ENCODE results near the gene TECTA. TPM values are rescaled to one million over a fixed set of nuclear protein-coding genes. Genes with fewer than 3 reads are reported as not detected.
"Not testable (repeated sequence)": the region's sequence is repeated elsewhere in the genome, so short reads cannot be mapped to it uniquely, and the experiment has no call there.

TECTA gene
- total RNA-seq, 6 experiments from 2014 or later = 0.11 to 0.40 (median 0.16) TPM

DNA sequence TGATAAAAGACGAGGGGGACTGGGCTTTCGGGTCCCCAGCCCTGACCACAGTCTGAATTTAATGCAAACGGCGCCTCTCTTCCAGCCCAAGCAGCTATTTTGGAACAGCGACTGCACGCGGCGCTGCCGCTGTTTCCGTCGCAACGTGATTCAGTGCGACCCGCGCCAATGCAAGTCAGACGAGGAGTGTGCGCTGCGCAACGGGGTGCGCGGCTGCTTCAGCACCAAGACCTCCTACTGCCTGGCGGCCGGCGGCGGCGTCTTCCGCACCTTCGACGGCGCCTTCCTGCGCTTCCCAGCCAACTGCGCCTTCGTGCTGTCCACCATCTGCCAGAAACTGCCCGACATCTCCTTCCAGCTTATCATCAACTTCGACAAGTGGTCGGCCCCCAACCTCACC, 56.7 kb downstream of the TECTA start:
- no peaks in the 10 kb centered on the region for H3K4me1 Mint-ChIP-seq (ENCODE audit: low read depth)
- TF ChIP-seq, protein P1, sequence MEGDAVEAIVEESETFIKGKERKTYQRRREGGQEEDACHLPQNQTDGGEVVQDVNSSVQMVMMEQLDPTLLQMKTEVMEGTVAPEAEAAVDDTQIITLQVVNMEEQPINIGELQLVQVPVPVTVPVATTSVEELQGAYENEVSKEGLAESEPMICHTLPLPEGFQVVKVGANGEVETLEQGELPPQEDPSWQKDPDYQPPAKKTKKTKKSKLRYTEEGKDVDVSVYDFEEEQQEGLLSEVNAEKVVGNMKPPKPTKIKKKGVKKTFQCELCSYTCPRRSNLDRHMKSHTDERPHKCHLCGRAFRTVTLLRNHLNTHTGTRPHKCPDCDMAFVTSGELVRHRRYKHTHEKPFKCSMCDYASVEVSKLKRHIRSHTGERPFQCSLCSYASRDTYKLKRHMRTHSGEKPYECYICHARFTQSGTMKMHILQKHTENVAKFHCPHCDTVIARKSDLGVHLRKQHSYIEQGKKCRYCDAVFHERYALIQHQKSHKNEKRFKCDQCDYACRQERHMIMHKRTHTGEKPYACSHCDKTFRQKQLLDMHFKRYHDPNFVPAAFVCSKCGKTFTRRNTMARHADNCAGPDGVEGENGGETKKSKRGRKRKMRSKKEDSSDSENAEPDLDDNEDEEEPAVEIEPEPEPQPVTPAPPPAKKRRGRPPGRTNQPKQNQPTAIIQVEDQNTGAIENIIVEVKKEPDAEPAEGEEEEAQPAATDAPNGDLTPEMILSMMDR (IDR thresholded peaks at IDR 0.05) = no peak
- H3K9me3 Mint-ChIP-seq = no peaks in the 10 kb centered on the region; the same call in 1 of the 2 replicates
- no peak overlapping the region for H3K4me3 Mint-ChIP-seq
- H3K27ac Mint-ChIP-seq = no peak overlapping the region
- H3K27me3 Mint-ChIP-seq (ENCODE audit: insufficient read depth) = peaks cover 14% of the 10 kb centered on the region
- H3K36me3 Mint-ChIP-seq (ENCODE audit: low read depth) = no peaks in the 10 kb centered on the region
- no peak for DNase-seq

DNA sequence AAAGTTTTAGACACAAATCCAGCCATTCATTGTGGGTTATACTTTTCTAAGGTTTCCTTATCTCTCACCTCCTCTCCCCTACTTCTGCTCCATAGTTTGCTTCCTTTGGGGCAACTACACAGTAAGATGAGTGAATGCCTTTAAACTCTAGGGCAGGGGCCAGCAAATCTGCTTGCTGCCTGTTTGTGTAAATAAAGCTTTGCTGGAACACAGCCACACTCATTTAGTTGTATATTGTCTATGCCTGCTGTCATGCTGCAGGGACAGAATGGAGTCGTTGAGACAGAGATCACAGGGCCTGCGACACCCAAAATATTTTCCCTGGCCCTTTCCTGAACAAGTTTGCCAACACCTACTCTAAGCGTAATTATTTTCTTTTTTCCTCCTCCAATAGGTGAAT, 58.7 kb downstream of the TECTA start:
- Mint-ChIP-seq H3K36me3 (ENCODE audit: low read depth) (no peaks in the 10 kb centered on the region), H3K4me3 (no peak overlapping the region), H3K9me3 (no peaks in the 10 kb centered on the region; the same call in 1 of the 2 replicates), H3K27me3 (ENCODE audit: insufficient read depth) (peaks cover 12% of the 10 kb centered on the region), H3K27ac (no peak overlapping the region), H3K4me1 (ENCODE audit: low read depth) (no peaks in the 10 kb centered on the region)
- DNase-seq = no peak
- TF ChIP-seq, protein P1 (IDR thresholded peaks at IDR 0.05) = no peak

DNA sequence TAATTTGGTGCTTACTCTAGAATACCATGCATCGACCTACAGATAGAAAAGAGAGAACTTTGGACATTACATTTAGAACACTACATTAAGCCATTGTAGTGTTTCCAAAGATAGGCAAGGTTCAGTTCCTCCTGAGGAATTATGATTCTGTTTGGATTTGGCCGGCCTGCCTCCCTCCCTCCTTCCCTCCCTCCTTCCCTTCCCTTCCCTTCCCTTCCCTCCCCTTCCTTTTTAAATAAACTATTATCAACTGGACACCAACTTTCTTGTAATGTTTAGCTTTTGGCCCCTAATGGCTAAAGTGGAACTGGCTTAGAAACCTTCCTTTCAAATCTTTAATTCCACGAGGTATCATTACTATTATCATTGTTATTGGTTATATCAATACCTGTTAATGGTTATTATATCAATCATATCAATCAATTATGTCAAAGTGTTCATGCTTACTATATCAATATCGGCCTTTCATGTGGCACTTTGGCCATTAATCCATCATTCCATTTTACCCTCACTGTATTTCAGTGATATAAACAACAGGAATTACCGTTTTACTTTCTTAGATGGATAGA, 60.4 kb downstream of the TECTA start:
- TF ChIP-seq, protein P1 (IDR thresholded peaks at IDR 0.05) = no peak
- no peaks in the 10 kb centered on the region for H3K4me1 Mint-ChIP-seq (ENCODE audit: low read depth)
- no peak overlapping the region for H3K27ac Mint-ChIP-seq
- no peaks in the 10 kb centered on the region; the same call in 1 of the 2 replicates for H3K9me3 Mint-ChIP-seq
- peaks cover 10% of the 10 kb centered on the region for H3K27me3 Mint-ChIP-seq (ENCODE audit: insufficient read depth)
- no peaks in the 10 kb centered on the region for H3K36me3 Mint-ChIP-seq (ENCODE audit: low read depth)
- DNase-seq = no peak
- H3K4me3 Mint-ChIP-seq = no peak overlapping the region

DNA sequence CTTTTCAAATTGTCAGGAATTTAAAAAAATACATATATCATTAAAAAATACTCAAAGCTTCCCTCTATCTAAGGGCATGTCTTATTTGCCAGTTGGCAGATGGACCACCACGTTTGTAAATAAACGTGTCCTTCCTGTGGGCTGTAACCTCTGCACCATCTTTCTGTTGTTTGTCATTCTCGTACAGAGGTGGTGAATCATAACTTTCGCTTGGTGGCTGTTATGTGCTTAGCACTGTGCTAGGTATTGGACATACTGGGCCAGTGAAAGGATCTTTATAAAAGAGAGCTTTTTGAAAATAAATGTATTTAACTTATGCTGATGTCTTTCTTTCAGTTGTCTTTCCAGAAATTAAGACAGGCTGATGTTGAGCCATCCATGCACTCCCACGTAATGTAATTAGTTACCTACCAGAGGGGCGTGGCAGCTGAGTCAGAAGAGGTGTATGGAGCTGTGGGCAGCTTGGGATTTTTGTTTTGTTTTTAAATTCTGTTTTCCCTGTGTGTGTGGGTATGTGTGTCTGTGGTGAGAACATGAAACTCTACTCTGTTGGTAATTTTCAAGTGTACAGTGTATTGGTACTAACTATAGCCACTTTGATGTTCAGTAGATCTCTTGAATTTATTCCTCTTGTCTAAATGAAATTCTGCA, 62.7 kb downstream of the TECTA start:
- Mint-ChIP-seq H3K9me3 (no peaks in the 10 kb centered on the region), H3K36me3 (ENCODE audit: low read depth) (no peaks in the 10 kb centered on the region), H3K4me3 (no peak overlapping the region), H3K4me1 (ENCODE audit: low read depth) (no peaks in the 10 kb centered on the region), H3K27ac (no peak overlapping the region), H3K27me3 (ENCODE audit: insufficient read depth) (peaks cover 11% of the 10 kb centered on the region)
- no peak for DNase-seq
- TF ChIP-seq, protein P1 (IDR thresholded peaks at IDR 0.05) = no peak

DNA sequence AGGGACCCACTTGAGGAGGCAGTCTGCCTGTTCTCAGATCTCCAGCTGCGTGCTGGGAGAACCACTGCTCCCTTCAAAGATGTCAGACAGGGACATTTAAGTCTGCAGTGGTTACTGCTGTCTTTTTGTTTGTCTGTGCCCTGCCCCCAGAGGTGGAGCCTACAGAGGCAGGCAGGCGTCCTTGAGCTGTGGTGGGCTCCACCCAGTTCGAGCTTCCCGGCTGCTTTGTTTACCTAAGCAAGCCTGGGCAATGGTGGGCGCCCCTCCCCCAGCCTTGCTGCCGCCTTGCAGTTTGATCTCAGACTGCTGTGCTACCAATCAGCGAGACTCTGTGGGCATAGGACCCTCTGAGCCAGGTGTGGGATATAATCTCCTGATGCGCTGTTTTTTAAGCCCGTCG, 76.6 kb downstream of the TECTA start:
- DNase-seq; H3K4me3 Mint-ChIP-seq; H3K36me3 Mint-ChIP-seq (ENCODE audit: low read depth); H3K4me1 Mint-ChIP-seq (ENCODE audit: low read depth); H3K27ac Mint-ChIP-seq: not testable (repeated sequence)
- peaks cover 10% of the 10 kb centered on the region for H3K27me3 Mint-ChIP-seq (ENCODE audit: insufficient read depth)
- peaks cover 43% of the 10 kb centered on the region for H3K9me3 Mint-ChIP-seq

DNA sequence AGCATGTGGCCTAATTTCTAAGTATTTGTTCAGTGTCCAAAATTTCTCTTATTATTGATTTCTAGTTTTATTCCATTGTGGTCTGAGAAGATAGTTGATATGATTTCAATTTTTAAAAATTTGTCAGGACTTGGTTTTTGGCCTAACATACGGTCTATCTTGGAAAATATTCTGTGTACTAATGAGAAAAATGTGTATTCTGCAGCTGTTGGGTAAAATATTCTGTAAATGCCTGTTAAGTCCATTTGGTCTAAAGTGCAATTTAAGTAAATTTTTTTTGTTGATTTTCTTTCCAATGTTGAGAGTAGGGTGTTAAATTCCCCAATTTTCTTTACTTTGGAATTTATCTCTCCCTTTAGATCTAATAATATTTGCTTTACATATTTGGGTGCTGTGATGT, 78.3 kb downstream of the TECTA start:
- H3K4me1 Mint-ChIP-seq (ENCODE audit: low read depth) = no peaks in the 10 kb centered on the region
- TF ChIP-seq, protein P1 (IDR thresholded peaks at IDR 0.05) = no peak
- DNase-seq = no peak

More for the DNA sequence above, 78.3 kb downstream of the TECTA start:
- peaks cover 10% of the 10 kb centered on the region for H3K27me3 Mint-ChIP-seq (ENCODE audit: insufficient read depth)
- no peak overlapping the region for H3K27ac Mint-ChIP-seq
- H3K4me3 Mint-ChIP-seq = no peak overlapping the region
- no peaks in the 10 kb centered on the region; the same call in 1 of the 2 replicates for H3K36me3 Mint-ChIP-seq (ENCODE audit: low read depth)
- peaks cover 43% of the 10 kb centered on the region for H3K9me3 Mint-ChIP-seq

Measured in HFFc6 (cell line).